GM21423 (cell line): ENCODE measurements around the gene FEZF1.

Experiments
- ATAC-seq: cut with Tn5 transposase; IDR thresholded peaks from one replicate; pipeline ENCODE4 v1.9.1; 2021; ENCODE audit warnings: mild to moderate bottlenecking, moderate library complexity; ENCODE audit not compliant: unreplicated experiment

The FEZF1 gene

GRCh38 chr7:122273117-122273516 is 31.4 kb downstream of the FEZF1 start:
- no peak for ATAC-seq

GRCh38 chr7:122269241-122269640 is 35.3 kb downstream of the FEZF1 start:
- no peak for ATAC-seq

- ATAC-seq = no peak
These were observed 36.4 kb downstream of the FEZF1 start for GRCh38 chr7:122268101-122268500.

- no peak for ATAC-seq
These were observed 42.3 kb downstream of the FEZF1 start for GRCh38 chr7:122262246-122262645.

- ATAC-seq = no peak
These were observed 43.1 kb downstream of the FEZF1 start for GRCh38 chr7:122261442-122261841.

GRCh38 chr7:122261016-122261415 is 43.5 kb downstream of the FEZF1 start:
- no peak for ATAC-seq

GRCh38 chr7:122260336-122260735 is 44.2 kb downstream of the FEZF1 start:
- no peak for ATAC-seq

GRCh38 chr7:122258971-122259370 is 45.6 kb downstream of the FEZF1 start:
- ATAC-seq = no peak

GRCh38 chr7:122257056-122257455 is 47.5 kb downstream of the FEZF1 start:
- no peak for ATAC-seq

- no peak for ATAC-seq
These were observed 48.5 kb downstream of the FEZF1 start for GRCh38 chr7:122256046-122256445.

GRCh38 chr7:122255454-122255853 is 49.1 kb downstream of the FEZF1 start:
- no peak for ATAC-seq
